ENCODE data around the gene RNF144A.

Gene RNF144A

GRCh38 chr2:6947929-6948676, 30.9 kb downstream of the RNF144A start:
- DNase-seq (ENCODE audit: low read depth in 3 of 3) = no peak

GRCh38 chr2:6948677-6949351, 31.6 kb downstream of the RNF144A start:
- no peak for DNase-seq (ENCODE audit: low read depth in 3 of 3)

- DNase-seq (ENCODE audit: low read depth in 3 of 3) = no peak
Measured at GRCh38 chr2:6951046-6951445, 33.8 kb downstream of the RNF144A start.

- DNase-seq (ENCODE audit: low read depth in 3 of 3) = no peak
Measured at GRCh38 chr2:6952101-6952500, 34.9 kb downstream of the RNF144A start.

GRCh38 chr2:6954586-6954985, 37.4 kb downstream of the RNF144A start:
- no peak for DNase-seq (ENCODE audit: low read depth in 3 of 3)

GRCh38 chr2:6955511-6956136, 38.4 kb downstream of the RNF144A start:
- DNase-seq (ENCODE audit: low read depth in 3 of 3) = no peak

GRCh38 chr2:6956566-6956965, 39.4 kb downstream of the RNF144A start:
- DNase-seq (ENCODE audit: low read depth in 3 of 3) = no peak

- no peak for DNase-seq (ENCODE audit: low read depth in 3 of 3)
Measured at GRCh38 chr2:6957031-6957714, 40.0 kb downstream of the RNF144A start.

GRCh38 chr2:6957910-6958615, 40.9 kb downstream of the RNF144A start:
- no peak for DNase-seq (ENCODE audit: low read depth in 3 of 3)

GRCh38 chr2:6958616-6959235, 41.5 kb downstream of the RNF144A start:
- no peak for DNase-seq (ENCODE audit: low read depth in 3 of 3)

- no peak for DNase-seq (ENCODE audit: low read depth in 3 of 3)
Measured at GRCh38 chr2:6959751-6960150, 42.5 kb downstream of the RNF144A start.

- no peak for DNase-seq (ENCODE audit: low read depth in 3 of 3)
Measured at GRCh38 chr2:6960659-6961058, 43.4 kb downstream of the RNF144A start.

- no peak for DNase-seq (ENCODE audit: low read depth in 3 of 3)
Measured at GRCh38 chr2:6963727-6964126, 46.5 kb downstream of the RNF144A start.

GRCh38 chr2:6965071-6965795, 48.0 kb downstream of the RNF144A start:
- no peak for DNase-seq (ENCODE audit: low read depth in 3 of 3)

GRCh38 chr2:6966446-6966940, 49.3 kb downstream of the RNF144A start:
- no peak for DNase-seq (ENCODE audit: low read depth in 3 of 3)

- DNase-seq (ENCODE audit: low read depth in 3 of 3) = no peak
Measured at GRCh38 chr2:6967301-6967700, 50.1 kb downstream of the RNF144A start.

GRCh38 chr2:6968319-6969100, 51.3 kb downstream of the RNF144A start:
- DNase-seq (ENCODE audit: low read depth in 3 of 3) = no peak

- DNase-seq (ENCODE audit: low read depth in 3 of 3) = no peak
Measured at GRCh38 chr2:6970551-6970950, 53.3 kb downstream of the RNF144A start.

GRCh38 chr2:6970976-6971480, 53.8 kb downstream of the RNF144A start:
- DNase-seq (ENCODE audit: low read depth in 3 of 3) = no peak
